BE2C (cell line): ENCODE measurements around the gene BSN.
"Not testable (repeated sequence)": the region's sequence is repeated elsewhere in the genome, so short reads cannot be mapped to it uniquely, and the experiment has no call there.

ENCODE experiments used
- DNase-seq: peaks from one replicate; pipeline ENCODE4 v3.0.0-alpha.2; 2020
- H3K27me3 ChIP-seq: fragments of 250-450 bp; sonication (Bioruptor Pico); 2 replicates; pipeline ENCODE4 v1.5.1; 2020; ENCODE audit warnings: mild to moderate bottlenecking
- H3K36me3 ChIP-seq: fragments of 250-450 bp; sonication (Bioruptor Pico); 2 replicates; pipeline ENCODE4 v1.5.1; 2020; ENCODE audit warnings: mild to moderate bottlenecking
- H3K4me1 ChIP-seq: fragments of 250-450 bp; sonication (Bioruptor Pico); 2 replicates; pipeline ENCODE4 v1.5.1; 2020
- H3K4me3 ChIP-seq: 2 replicates; pipeline ENCODE4 v1.5.1; 2011; ENCODE audit warnings: low read depth, low read length
- H3K9me3 ChIP-seq: fragments of 250-450 bp; sonication (Bioruptor Pico); 2 replicates; pipeline ENCODE4 v1.5.1; 2020
- CTCF ChIP-seq: IDR thresholded peaks from 2 replicates; pipeline ENCODE4 v1.5.1; 2012; ENCODE audit warnings: mild to moderate bottlenecking, low read depth, low read length

Gene BSN

GRCh38 chr3:49683162-49683561, 128.9 kb downstream of the BSN start:
- DNase-seq, result no peak
- TF ChIP-seq CTCF, result no peak
- no peak overlapping the region for H3K4me3 ChIP-seq
- H3K4me1 ChIP-seq, result no peaks in the 10 kb centered on the region
- no peaks in the 10 kb centered on the region for H3K9me3 ChIP-seq
- H3K36me3 ChIP-seq, result no peaks in the 10 kb centered on the region
- H3K27me3 ChIP-seq, result no peaks in the 10 kb centered on the region

GRCh38 chr3:49684453-49684852, 130.2 kb downstream of the BSN start:
- DNase-seq, H3K9me3 ChIP-seq, H3K36me3 ChIP-seq, H3K4me3 ChIP-seq, H3K27me3 ChIP-seq, H3K4me1 ChIP-seq: not testable (repeated sequence)

- not testable (repeated sequence) for H3K4me1 ChIP-seq, H3K9me3 ChIP-seq, H3K36me3 ChIP-seq, H3K4me3 ChIP-seq, DNase-seq, H3K27me3 ChIP-seq
Observed at GRCh38 chr3:49685103-49685502, 130.8 kb downstream of the BSN start.

GRCh38 chr3:49685846-49686245, 131.6 kb downstream of the BSN start:
- H3K36me3 ChIP-seq, H3K4me3 ChIP-seq, H3K4me1 ChIP-seq, DNase-seq, H3K9me3 ChIP-seq, H3K27me3 ChIP-seq: not testable (repeated sequence)

GRCh38 chr3:49686346-49686745, 132.1 kb downstream of the BSN start:
- H3K4me3 ChIP-seq, H3K27me3 ChIP-seq, H3K9me3 ChIP-seq, DNase-seq, H3K4me1 ChIP-seq, H3K36me3 ChIP-seq: not testable (repeated sequence)

- H3K27me3 ChIP-seq, H3K9me3 ChIP-seq, H3K4me3 ChIP-seq, DNase-seq, H3K36me3 ChIP-seq, H3K4me1 ChIP-seq: not testable (repeated sequence)
Observed at GRCh38 chr3:49686769-49687423, 132.6 kb downstream of the BSN start.

- DNase-seq, H3K36me3 ChIP-seq, H3K27me3 ChIP-seq, H3K4me1 ChIP-seq, H3K9me3 ChIP-seq, H3K4me3 ChIP-seq: not testable (repeated sequence)
Observed at GRCh38 chr3:49687424-49687795, 133.1 kb downstream of the BSN start.

GRCh38 chr3:49688338-49689045, 134.2 kb downstream of the BSN start:
- not testable (repeated sequence) for H3K27me3 ChIP-seq, H3K4me1 ChIP-seq, H3K36me3 ChIP-seq, H3K9me3 ChIP-seq, DNase-seq
- peak overlapping the region; percentile 80 for H3K4me3 ChIP-seq

- Histone ChIP-seq H3K4me1 (no peaks in the 10 kb centered on the region), H3K4me3 (peak within 1 kb of the TSS; percentile 80), H3K27me3 (no peaks in the 10 kb centered on the region), H3K36me3 (no peaks in the 10 kb centered on the region), H3K9me3 (no peaks in the 10 kb centered on the region)
- peak; percentile 19; the same call in 1 of the 2 replicates for TF ChIP-seq CTCF
- peak; percentile 91 for DNase-seq
Observed at GRCh38 chr3:49689046-49689907, 135.0 kb downstream of the BSN start, which contains the start of the genes MST1 and RNF123. Gene MST1 (minus strand): TSS chr3:49689474. CDS start chr3:49688691, 783 bp downstream. Gene RNF123 (plus strand): TSS chr3:49689557. CDS start chr3:49691166, 1,609 bp downstream.

GRCh38 chr3:49689908-49690624, 135.8 kb downstream of the BSN start:
- H3K4me3 ChIP-seq, result peak overlapping the region; percentile 80
- H3K36me3 ChIP-seq, H3K4me1 ChIP-seq, DNase-seq, H3K27me3 ChIP-seq, H3K9me3 ChIP-seq: not testable (repeated sequence)

- H3K36me3 ChIP-seq, result not testable (repeated sequence)
Observed at GRCh38 chr3:49690856-49691255, 136.6 kb downstream of the BSN start.

GRCh38 chr3:49691481-49691880, 137.2 kb downstream of the BSN start:
- H3K36me3 ChIP-seq, H3K4me3 ChIP-seq, H3K4me1 ChIP-seq, H3K9me3 ChIP-seq, H3K27me3 ChIP-seq, DNase-seq: not testable (repeated sequence)

More at GRCh38 chr3:49690856-49691255, 136.6 kb downstream of the BSN start:
- not testable (repeated sequence) for DNase-seq, H3K9me3 ChIP-seq, H3K4me1 ChIP-seq, H3K27me3 ChIP-seq, H3K4me3 ChIP-seq
